Measurements from ENCODE around the gene CAPN8. TPM values are rescaled to one million over a fixed set of nuclear protein-coding genes. Genes with fewer than 3 reads are reported as not detected.

Gene CAPN8
- total RNA-seq, 1 experiment from 2014 or later, result 0.54 TPM

- BruUV-seq (replicated peaks), result no TSS peak
- no peaks in the 10 kb centered on the region for H3K36me3 ChIP-seq (ENCODE audit: control insufficient read depth in 1 of 2, insufficient read depth in 2 of 2, low read length in 2 of 2)
- no peaks in the 10 kb centered on the region for H3K79me2 ChIP-seq (ENCODE audit: insufficient read depth, low read length)
- ChIA-PET POLR2A (no interaction called here), RAD21 (ENCODE audit: low non-redundant PET in 1 of 2, low total read pairs in 2 of 2, uncharacterized antibody in 2 of 2, unreplicated experiment in 2 of 2) (interaction anchor here in 1 of 2 experiments (0.6 kb wide), 1 partner anchor 132 kb away, joined by 3 read pairs; no protein-coding TSS in a partner anchor), CTCF (interaction anchor here (0.6 to 1.1 kb wide), 2 partner anchors 36 to 107 kb away, joined by 3 to 4 read pairs; no protein-coding TSS in a partner anchor)
- no peak overlapping the region for H3K9ac ChIP-seq (ENCODE audit: low read length)
- H3K4me2 ChIP-seq (ENCODE audit: low read length), result no peak overlapping the region
- no peaks in the 10 kb centered on the region for H4K20me1 ChIP-seq (ENCODE audit: insufficient read depth)
- TF ChIP-seq EZH2 (IDR thresholded peaks at IDR 0.05), result no peak
- TF ChIP-seq EGR1 (IDR thresholded peaks at IDR 0.05; ENCODE audit: low read depth), result no peak
- TF ChIP-seq ELF1 (IDR thresholded peaks at IDR 0.05; ENCODE audit: borderline replicate concordance, low read depth), result no peak
- no peak for TF ChIP-seq JUND (IDR thresholded peaks at IDR 0.05)
- no peak for TF ChIP-seq POLR2A (IDR thresholded peaks at IDR 0.05; ENCODE audit: borderline replicate concordance, extremely low read depth, insufficient read depth, insufficient read length)
- no peak for TF ChIP-seq RAD21 (IDR thresholded peaks at IDR 0.05; ENCODE audit: low read depth)
- no peak overlapping the region for H3K27ac ChIP-seq (ENCODE audit: low read depth, low read length)
- H3K4me1 ChIP-seq (ENCODE audit: control insufficient read depth in 1 of 2, insufficient read depth in 2 of 2, low read length in 2 of 2), result peaks cover 2 to 21% of the 10 kb centered on the region in 2 experiments; a peak in 3 of 4 replicates
- DNase-seq (ENCODE audit: low read depth, low spot score) (no peak), ATAC-seq (no peak)
- H3K9me3 ChIP-seq (ENCODE audit: control insufficient read depth in 1 of 2, insufficient read depth in 1 of 2, low read depth in 1 of 2, low read length in 2 of 2), result no peaks in the 10 kb centered on the region
- H3K9me2 ChIP-seq (ENCODE audit: insufficient read depth), result no peaks in the 10 kb centered on the region
- intact Hi-C loops (cut with micrococcal nuclease), result no loop called here
- no peak overlapping the region for H3K4me3 ChIP-seq (replicated peaks in 1 of 2; ENCODE audit: low read depth in 1 of 2, low read length in 2 of 2)
- H2AFZ ChIP-seq (ENCODE audit: low read depth, low read length, poor library complexity, severe bottlenecking), result no peak overlapping the region
- no peaks in the 10 kb centered on the region for H3K27me3 ChIP-seq (ENCODE audit: insufficient read depth, low read length)
Measured at GRCh38 chr1:223664106-223664505, 1.4 kb downstream of the CAPN8 start.

DNA sequence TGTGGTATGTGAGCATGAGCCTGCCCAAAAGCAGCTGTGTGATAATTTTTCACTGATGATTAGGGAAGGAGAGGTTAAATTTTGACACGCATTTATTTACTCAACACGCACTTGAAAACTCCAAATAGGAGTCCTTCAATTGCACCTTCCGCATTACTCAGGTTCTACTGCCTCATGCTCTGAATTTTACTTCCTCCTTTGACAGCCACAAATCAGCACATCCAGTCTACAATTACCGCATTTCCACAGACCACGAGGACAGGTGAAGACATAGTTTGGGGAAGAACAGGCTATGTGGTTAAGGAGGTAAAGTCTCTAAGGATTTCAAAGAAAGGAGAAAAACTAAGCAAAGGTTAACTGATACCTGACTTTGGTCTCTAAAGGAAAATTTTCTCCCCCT, 2.6 kb downstream of the CAPN8 start:
- no peaks in the 10 kb centered on the region for H3K36me3 ChIP-seq (ENCODE audit: control insufficient read depth in 1 of 2, insufficient read depth in 2 of 2, low read length in 2 of 2)
- CTCF ChIA-PET, result no interaction called here
- TF ChIP-seq POLR2A (IDR thresholded peaks at IDR 0.05; ENCODE audit: borderline replicate concordance, extremely low read depth, insufficient read depth, insufficient read length), result no peak
- no TSS peak for BruUV-seq (replicated peaks)
- H2AFZ ChIP-seq (ENCODE audit: low read depth, low read length, poor library complexity, severe bottlenecking), result no peak overlapping the region
- no peaks in the 10 kb centered on the region for H3K9me2 ChIP-seq (ENCODE audit: insufficient read depth)
- ATAC-seq (no peak), DNase-seq (ENCODE audit: low read depth, low spot score) (no peak)
- intact Hi-C loops (cut with micrococcal nuclease), result no loop called here
- RAD21 ChIA-PET (ENCODE audit: low non-redundant PET in 1 of 2, low total read pairs in 2 of 2, uncharacterized antibody in 2 of 2, unreplicated experiment in 2 of 2), result no interaction called here
- no peaks in the 10 kb centered on the region for H3K9me3 ChIP-seq (ENCODE audit: control insufficient read depth in 1 of 2, insufficient read depth in 1 of 2, low read depth in 1 of 2, low read length in 2 of 2)
- no peaks in the 10 kb centered on the region for H4K20me1 ChIP-seq (ENCODE audit: insufficient read depth)
- H3K4me1 ChIP-seq (ENCODE audit: control insufficient read depth in 1 of 2, insufficient read depth in 2 of 2, low read length in 2 of 2), result peaks cover 2 to 21% of the 10 kb centered on the region in 2 experiments; a peak in 3 of 4 replicates
- no peak overlapping the region for H3K27ac ChIP-seq (ENCODE audit: low read depth, low read length)
- POLR2A ChIA-PET, result no interaction called here
- H3K27me3 ChIP-seq (ENCODE audit: insufficient read depth, low read length), result no peaks in the 10 kb centered on the region
- no peak overlapping the region for H3K9ac ChIP-seq (ENCODE audit: low read length)
- no peaks in the 10 kb centered on the region for H3K79me2 ChIP-seq (ENCODE audit: insufficient read depth, low read length)
- H3K4me2 ChIP-seq (ENCODE audit: low read length), result no peak overlapping the region
- H3K4me3 ChIP-seq (replicated peaks in 1 of 2; ENCODE audit: low read depth in 1 of 2, low read length in 2 of 2), result no peak overlapping the region
